ENCODE measurements around the gene RMND1. TPM values are rescaled to one million over a fixed set of nuclear protein-coding genes. Genes with fewer than 3 reads are reported as not detected.
"Not testable (repeated sequence)": the region's sequence is repeated elsewhere in the genome, so short reads cannot be mapped to it uniquely, and the experiment has no call there.

RMND1 gene
- total RNA-seq, 4 donors from 2014 or later, result 18.4 to 31.8 (median 27.0) TPM

DNA sequence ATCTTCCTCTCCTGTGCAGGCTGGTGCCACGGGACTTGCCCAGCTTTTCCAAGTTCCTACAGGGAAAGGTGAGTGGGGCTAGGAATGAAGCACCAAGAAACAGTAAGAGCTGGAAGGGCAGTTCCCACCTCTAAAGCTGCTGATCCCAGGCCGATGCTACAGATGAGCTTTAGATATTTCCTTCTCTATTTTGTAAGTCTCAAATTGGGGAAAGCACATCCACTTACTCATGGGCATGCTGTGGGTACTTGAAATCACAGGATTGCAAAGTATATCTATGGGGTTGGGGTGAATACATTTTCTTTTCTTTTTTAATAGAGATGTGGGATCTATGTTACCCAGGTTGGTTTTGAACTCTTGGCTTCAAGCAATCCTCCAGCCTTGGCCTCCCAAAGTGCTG is 63.7 kb downstream of the RMND1 start:
- DNase-seq (ENCODE audit: low spot score in 2 of 2), result no peak
- 86 to 98% methylated on average over 2 of the region's 2 CpGs for WGBS, 2 donors
- Histone ChIP-seq H3K27me3 (no peaks in the 10 kb centered on the region), H3K9me3 (no peaks in the 10 kb centered on the region), H3K27ac (peak overlapping the region; percentile 97 to 99 (median 98)), H3K4me3 (no peak overlapping the region), H3K36me3 (peaks cover 0 to 2% (median 0%) of the 10 kb centered on the region in 3 donors), H3K4me1 (peaks cover 0 to 42% (median 26%) of the 10 kb centered on the region in 4 donors)
- TF ChIP-seq EP300 (IDR thresholded peaks at IDR 0.05) (no peak), CTCF (IDR thresholded peaks at IDR 0.05) (no peak), POLR2A (IDR thresholded peaks at IDR 0.05) (no peak)

DNA sequence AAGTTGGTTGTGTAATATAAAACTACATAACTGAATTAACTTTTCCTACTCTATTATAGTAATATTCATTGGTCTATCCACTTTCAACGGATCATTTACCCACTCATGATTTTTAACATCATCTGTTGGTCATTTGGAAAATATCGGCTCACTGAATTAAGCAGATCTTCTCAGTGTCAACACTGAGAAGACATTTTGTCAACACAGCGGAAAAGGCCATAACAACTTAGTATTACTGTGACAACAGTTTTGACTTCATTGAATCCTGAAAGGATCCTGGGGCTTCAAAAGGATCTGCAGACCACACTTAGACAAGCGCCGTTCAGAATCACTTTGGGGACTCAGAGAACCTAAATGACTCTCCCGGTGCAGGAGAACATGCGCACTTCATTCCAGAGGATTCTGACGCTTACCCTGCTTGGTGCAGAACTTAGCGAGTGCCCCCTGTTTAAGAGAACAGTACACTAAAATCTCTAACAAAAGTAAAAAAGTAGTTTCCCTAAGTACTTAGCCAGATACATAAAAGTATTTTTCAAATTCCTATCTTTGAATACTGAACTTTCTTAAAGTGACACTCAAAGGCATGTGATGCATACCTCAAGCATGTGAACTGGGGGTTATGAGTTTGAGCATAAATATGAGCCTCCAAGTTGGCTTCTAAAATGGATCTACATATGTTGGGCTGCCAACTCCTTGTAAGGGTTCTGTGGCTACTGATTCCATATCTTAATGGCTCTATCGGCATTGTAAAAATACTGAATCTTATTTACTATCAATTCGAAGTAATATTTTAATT is 64.6 kb downstream of the RMND1 start:
- peak overlapping the region in 3 of 4 donors; percentile 97 to 99 (median 97) for H3K27ac ChIP-seq
- WGBS, 2 donors, result 82 to 91% methylated on average over 11 of the region's 11 CpGs
- DNase-seq (ENCODE audit: low spot score in 2 of 2), result no peak
- peaks cover 0 to 33% (median 17%) of the 10 kb centered on the region in 4 donors for H3K4me1 ChIP-seq
- H3K4me3 ChIP-seq, result no peak overlapping the region
- H3K36me3 ChIP-seq, result peaks cover 0 to 2% (median 0%) of the 10 kb centered on the region in 3 donors
- H3K27me3 ChIP-seq, result no peaks in the 10 kb centered on the region
- H3K9me3 ChIP-seq, result no peaks in the 10 kb centered on the region
- TF ChIP-seq EP300 (IDR thresholded peaks at IDR 0.05), result no peak
- TF ChIP-seq POLR2A (IDR thresholded peaks at IDR 0.05), result no peak
- TF ChIP-seq CTCF (IDR thresholded peaks at IDR 0.05), result no peak

- no peak for TF ChIP-seq EP300 (IDR thresholded peaks at IDR 0.05)
- no peak for TF ChIP-seq POLR2A (IDR thresholded peaks at IDR 0.05)
- TF ChIP-seq CTCF (IDR thresholded peaks at IDR 0.05), result no peak
- Histone ChIP-seq H3K9me3 (no peaks in the 10 kb centered on the region), H3K27ac (no peak overlapping the region), H3K36me3 (peaks cover 0 to 2% (median 0%) of the 10 kb centered on the region in 3 donors), H3K27me3 (no peaks in the 10 kb centered on the region), H3K4me1 (peaks cover 0 to 35% (median 17%) of the 10 kb centered on the region in 4 donors), H3K4me3 (no peak overlapping the region)
- 58 to 74% methylated on average over 1 of the region's 1 CpG for WGBS, 2 donors
- DNase-seq (ENCODE audit: low spot score in 2 of 2), result no peak
Measured at GRCh38 chr6:151385177-151385576, 66.7 kb downstream of the RMND1 start.

- Histone ChIP-seq H3K27me3 (no peaks in the 10 kb centered on the region), H3K27ac (no peak overlapping the region), H3K4me1 (peaks cover 0 to 39% (median 18%) of the 10 kb centered on the region in 4 donors), H3K4me3 (no peak overlapping the region), H3K9me3 (no peaks in the 10 kb centered on the region), H3K36me3 (peaks cover 0 to 2% (median 0%) of the 10 kb centered on the region in 3 donors)
- no peak for DNase-seq (ENCODE audit: low spot score in 2 of 2)
- 89 to 98% methylated on average over 5 of the region's 5 CpGs for WGBS, 2 donors
- TF ChIP-seq POLR2A (IDR thresholded peaks at IDR 0.05), result no peak
- no peak for TF ChIP-seq EP300 (IDR thresholded peaks at IDR 0.05)
- TF ChIP-seq CTCF (IDR thresholded peaks at IDR 0.05), result no peak
Measured at GRCh38 chr6:151384151-151384550, 67.8 kb downstream of the RMND1 start.

- not testable (repeated sequence) for H3K4me3 ChIP-seq; H3K36me3 ChIP-seq; H3K27me3 ChIP-seq; DNase-seq (ENCODE audit: low spot score in 2 of 2); H3K9me3 ChIP-seq; H3K27ac ChIP-seq
- WGBS, 2 donors, result 96 to 97% methylated on average over 9 of the region's 9 CpGs
- peaks cover 0 to 24% (median 7%) of the 10 kb centered on the region in 4 donors for H3K4me1 ChIP-seq
Measured at GRCh38 chr6:151382631-151383030, 69.3 kb downstream of the RMND1 start.
